Ascending aorta (tissue), 2 donors: ENCODE results near the gene CCS. TPM values are rescaled to one million over a fixed set of nuclear protein-coding genes. Genes with fewer than 3 reads are reported as not detected.

ENCODE experiments used
- DNase-seq, 2 donors: peaks; one replicate each; pipeline ENCODE4 v3.0.0-alpha.2; 2019; ENCODE audit warnings: low spot score in 2 of 2
- H3K27ac ChIP-seq, 2 donors: fragments of 200-600 bp; sonication (generic); one replicate each; pipeline ENCODE4 v1.5.1; 2016 to 2017; ENCODE audit warnings: mild to moderate bottlenecking in 1 of 2
- H3K27me3 ChIP-seq: fragments of 200-600 bp; sonication (generic); one replicate; pipeline ENCODE4 v1.5.1; 2017
- H3K36me3 ChIP-seq, 2 donors: fragments of 200-600 bp; sonication (generic); one replicate each; pipeline ENCODE4 v1.5.1; 2016
- H3K4me1 ChIP-seq, 2 donors: fragments of 200-600 bp; sonication (generic); one replicate each; pipeline ENCODE4 v1.5.1; 2016 to 2017; ENCODE audit warnings: mild to moderate bottlenecking in 1 of 2
- H3K4me3 ChIP-seq, 2 donors: fragments of 200-600 bp; sonication (generic); one replicate each; pipeline ENCODE4 v1.5.1; 2016 to 2017; ENCODE audit warnings: mild to moderate bottlenecking in 1 of 2
- H3K9me3 ChIP-seq, 2 donors: fragments of 200-600 bp; sonication (generic); one replicate each; pipeline ENCODE4 v1.5.1; 2016
- intact Hi-C: fragments of 100-400 bp; cut with DNase I; formaldehyde crosslinking; loops from one replicate; pipeline ENCODE4 v1.15.1; 2023
- total RNA-seq: library from RNA; depleted of rRNA; stranded (reverse); fragments of >200 nt; gene quantifications from one replicate; pipeline ENCODE4 v1.1.0, GENCODE V29; 2016
- TF ChIP-seq, protein P1 (sequence below), 3 experiments: fragments of 200-600 bp in 2 of 3; fragments of 450-650 bp in 1 of 3; sonication (generic) in 2 of 3; IDR thresholded peaks; one replicate each; pipeline ENCODE4 v1.5.1; 2016 to 2019; ENCODE audit warnings: antibody characterized with exemption in 3 of 3, mild to moderate bottlenecking in 1 of 3, moderate library complexity in 1 of 3

The CCS gene
- total RNA-seq, 1 donor from 2014 or later: 50.4 TPM

DNA sequence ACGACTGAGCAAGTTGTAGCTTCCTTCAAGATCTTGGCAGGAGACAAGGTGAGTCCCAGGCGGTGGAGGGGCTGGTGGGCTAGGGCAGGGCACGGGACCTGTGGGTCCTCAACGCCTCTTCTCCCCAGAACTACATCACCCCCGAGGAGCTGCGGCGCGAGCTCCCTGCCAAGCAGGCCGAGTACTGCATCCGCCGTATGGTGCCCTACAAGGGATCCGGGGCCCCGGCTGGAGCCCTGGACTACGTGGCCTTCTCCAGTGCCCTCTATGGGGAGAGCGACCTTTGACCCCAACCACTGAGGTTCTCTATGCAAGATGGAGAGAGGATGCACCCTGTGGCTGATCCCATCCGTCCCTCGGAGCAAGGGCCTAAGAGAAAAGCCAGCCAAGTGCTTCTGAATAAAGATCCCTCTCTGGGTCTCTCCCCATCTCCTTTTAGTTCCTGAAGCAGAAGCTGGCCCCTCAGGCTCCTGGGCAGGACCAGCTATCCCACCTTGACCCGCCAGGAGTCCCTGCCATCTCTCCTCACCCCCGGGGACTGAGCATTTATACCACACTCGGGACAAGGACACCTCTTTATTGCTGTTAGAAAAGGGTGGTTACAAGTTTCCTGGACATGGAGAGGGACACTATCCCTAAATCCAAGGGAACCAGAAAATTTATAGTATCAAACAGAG, 29.9 kb upstream of the CCS start:
- intact Hi-C loops: no loop called here
- no peak overlapping the region for H3K4me3 ChIP-seq
- no peak for DNase-seq
- peaks cover 0 to 5% of the 10 kb centered on the region in 2 donors for H3K4me1 ChIP-seq
- TF ChIP-seq, protein P1, sequence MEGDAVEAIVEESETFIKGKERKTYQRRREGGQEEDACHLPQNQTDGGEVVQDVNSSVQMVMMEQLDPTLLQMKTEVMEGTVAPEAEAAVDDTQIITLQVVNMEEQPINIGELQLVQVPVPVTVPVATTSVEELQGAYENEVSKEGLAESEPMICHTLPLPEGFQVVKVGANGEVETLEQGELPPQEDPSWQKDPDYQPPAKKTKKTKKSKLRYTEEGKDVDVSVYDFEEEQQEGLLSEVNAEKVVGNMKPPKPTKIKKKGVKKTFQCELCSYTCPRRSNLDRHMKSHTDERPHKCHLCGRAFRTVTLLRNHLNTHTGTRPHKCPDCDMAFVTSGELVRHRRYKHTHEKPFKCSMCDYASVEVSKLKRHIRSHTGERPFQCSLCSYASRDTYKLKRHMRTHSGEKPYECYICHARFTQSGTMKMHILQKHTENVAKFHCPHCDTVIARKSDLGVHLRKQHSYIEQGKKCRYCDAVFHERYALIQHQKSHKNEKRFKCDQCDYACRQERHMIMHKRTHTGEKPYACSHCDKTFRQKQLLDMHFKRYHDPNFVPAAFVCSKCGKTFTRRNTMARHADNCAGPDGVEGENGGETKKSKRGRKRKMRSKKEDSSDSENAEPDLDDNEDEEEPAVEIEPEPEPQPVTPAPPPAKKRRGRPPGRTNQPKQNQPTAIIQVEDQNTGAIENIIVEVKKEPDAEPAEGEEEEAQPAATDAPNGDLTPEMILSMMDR (IDR thresholded peaks at IDR 0.05): no peak
- H3K36me3 ChIP-seq: peaks cover 0 to 5% of the 10 kb centered on the region in 2 donors
- no peak overlapping the region for H3K27ac ChIP-seq
- no peaks in the 10 kb centered on the region for H3K9me3 ChIP-seq
- H3K27me3 ChIP-seq: no peaks in the 10 kb centered on the region

DNA sequence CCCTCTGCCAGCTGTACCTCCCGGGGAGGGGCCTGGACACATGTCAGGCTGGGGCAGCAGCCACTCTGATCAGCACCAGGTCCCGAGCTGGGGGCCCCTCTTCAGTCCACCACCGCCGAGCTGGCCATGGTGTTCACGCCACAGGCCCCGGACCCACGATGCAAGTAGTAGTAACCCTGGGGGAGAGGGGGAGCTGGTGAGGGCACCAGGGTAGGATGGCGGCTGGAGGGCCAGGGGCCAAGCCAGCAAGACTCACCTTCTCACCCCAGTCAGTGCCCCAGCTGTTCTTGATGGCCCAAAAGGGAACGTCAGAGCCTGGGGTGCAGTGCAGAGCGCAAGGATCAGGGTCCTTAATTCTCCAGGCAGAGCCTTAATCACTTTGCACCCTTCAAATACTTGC, 29.2 kb upstream of the CCS start:
- TF ChIP-seq, protein P1 (IDR thresholded peaks at IDR 0.05): no peak
- Histone ChIP-seq H3K27ac (no peak overlapping the region), H3K4me1 (peaks cover 3% of the 10 kb centered on the region in 2 donors), H3K4me3 (no peak overlapping the region), H3K27me3 (no peaks in the 10 kb centered on the region), H3K36me3 (peaks cover 0 to 5% of the 10 kb centered on the region in 2 donors), H3K9me3 (no peaks in the 10 kb centered on the region)
- intact Hi-C loops: no loop called here
- DNase-seq: no peak

DNA sequence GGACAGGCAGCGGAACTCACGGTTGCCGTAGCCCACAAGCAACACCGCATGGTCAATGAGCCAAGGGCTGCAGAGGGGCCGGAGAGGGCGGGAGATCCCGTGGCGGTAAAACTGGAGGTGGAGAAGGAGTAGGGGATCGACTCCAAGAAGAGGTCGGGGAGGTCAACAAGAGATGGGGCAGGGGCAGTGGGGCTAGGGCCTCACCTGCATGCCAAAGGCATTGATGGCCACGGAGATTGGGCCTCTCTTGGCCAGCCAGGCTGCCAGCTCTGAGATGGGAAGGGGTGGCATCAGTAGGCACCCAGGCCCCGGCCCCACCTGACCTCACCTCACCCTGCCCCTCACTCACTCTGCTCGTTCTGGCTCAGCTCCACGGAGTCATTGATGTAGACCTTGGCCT, 28.4 kb upstream of the CCS start:
- peaks cover 3 to 5% of the 10 kb centered on the region in 2 donors for H3K4me1 ChIP-seq
- TF ChIP-seq, protein P1 (IDR thresholded peaks at IDR 0.05): no peak
- no peaks in the 10 kb centered on the region for H3K9me3 ChIP-seq
- no peak overlapping the region for H3K4me3 ChIP-seq
- intact Hi-C loops: no loop called here
- H3K36me3 ChIP-seq: peaks cover 0 to 5% of the 10 kb centered on the region in 2 donors
- H3K27me3 ChIP-seq: no peaks in the 10 kb centered on the region
- H3K27ac ChIP-seq: no peak overlapping the region
- DNase-seq: no peak

DNA sequence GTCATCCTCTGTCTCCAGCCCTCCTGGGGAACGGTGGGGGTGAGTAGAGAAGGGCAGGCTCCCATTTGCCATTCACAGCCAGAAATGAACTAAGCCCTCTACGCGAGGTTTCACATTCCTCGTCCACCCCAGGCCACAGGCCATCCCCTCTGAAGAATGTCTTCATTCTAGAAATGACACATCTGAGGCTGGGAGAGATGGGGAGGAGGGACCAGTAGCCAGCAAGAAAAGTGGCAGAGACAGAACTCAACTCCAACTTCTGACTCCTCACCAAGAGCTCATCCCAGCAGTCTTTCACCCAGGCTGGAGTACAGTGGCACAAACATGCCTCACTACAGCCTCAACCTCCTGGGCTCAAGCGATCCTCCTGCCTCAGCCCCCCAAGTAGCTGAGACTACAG, 28.0 kb upstream of the CCS start:
- no peak overlapping the region for H3K27ac ChIP-seq
- no peak overlapping the region for H3K4me3 ChIP-seq
- no peaks in the 10 kb centered on the region for H3K9me3 ChIP-seq
- H3K36me3 ChIP-seq: peaks cover 0 to 5% of the 10 kb centered on the region in 2 donors
- intact Hi-C loops: no loop called here
- DNase-seq: no peak
- TF ChIP-seq, protein P1 (IDR thresholded peaks at IDR 0.05): no peak
- peaks cover 3 to 5% of the 10 kb centered on the region in 2 donors for H3K4me1 ChIP-seq
- H3K27me3 ChIP-seq: no peaks in the 10 kb centered on the region

DNA sequence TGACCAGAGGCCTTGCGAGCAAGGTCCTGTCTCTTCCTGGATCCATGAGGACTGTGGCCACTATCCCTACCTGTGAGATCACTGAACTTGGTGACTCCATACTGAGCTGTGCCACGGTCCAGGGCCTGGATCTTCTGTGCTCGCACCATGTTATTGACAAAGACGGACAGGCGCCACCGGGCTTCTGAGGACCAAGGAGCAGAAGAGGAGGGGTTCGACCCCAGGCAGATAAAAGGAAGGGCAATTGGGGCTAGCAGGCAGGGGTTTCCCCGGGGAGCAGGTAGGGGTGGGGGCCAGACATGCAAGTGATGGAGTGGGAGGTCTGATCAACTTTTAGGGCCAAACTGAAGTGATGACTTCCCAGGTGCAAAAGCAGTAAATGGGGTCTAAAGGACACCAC, 26.8 kb upstream of the CCS start:
- H3K27ac ChIP-seq: no peak overlapping the region
- H3K36me3 ChIP-seq: peaks cover 0 to 5% of the 10 kb centered on the region in 2 donors
- H3K27me3 ChIP-seq: no peaks in the 10 kb centered on the region
- no peak overlapping the region for H3K4me3 ChIP-seq
- H3K9me3 ChIP-seq: no peaks in the 10 kb centered on the region
- TF ChIP-seq, protein P1 (IDR thresholded peaks at IDR 0.05): no peak
- intact Hi-C loops: no loop called here
- DNase-seq: no peak
- peaks cover 3 to 5% of the 10 kb centered on the region in 2 donors for H3K4me1 ChIP-seq
